Uterus (tissue), 2 donors: ENCODE data around the gene PI4KA.

Experiments used
- POLR2A ChIP-seq, 2 donors: fragments of 450-650 bp; IDR thresholded peaks; one replicate each; pipeline ENCODE4 v1.6.1; 2016; ENCODE audit warnings: antibody characterized with exemption in 2 of 2, mild to moderate bottlenecking in 1 of 2, moderate library complexity in 1 of 2
- TF ChIP-seq, protein P1 (sequence below), 4 experiments: fragments of 200-600 bp in 2 of 4; fragments of 450-650 bp in 2 of 4; sonication (generic) in 2 of 4; IDR thresholded peaks; one replicate each; pipeline ENCODE4 v1.5.1; 2016 to 2019; ENCODE audit warnings: antibody characterized with exemption in 4 of 4, mild to moderate bottlenecking in 2 of 4, moderate library complexity in 1 of 4

GRCh38 chr22:20804650-20805049, 54.0 kb downstream of the PI4KA start:
- TF ChIP-seq, protein P1, sequence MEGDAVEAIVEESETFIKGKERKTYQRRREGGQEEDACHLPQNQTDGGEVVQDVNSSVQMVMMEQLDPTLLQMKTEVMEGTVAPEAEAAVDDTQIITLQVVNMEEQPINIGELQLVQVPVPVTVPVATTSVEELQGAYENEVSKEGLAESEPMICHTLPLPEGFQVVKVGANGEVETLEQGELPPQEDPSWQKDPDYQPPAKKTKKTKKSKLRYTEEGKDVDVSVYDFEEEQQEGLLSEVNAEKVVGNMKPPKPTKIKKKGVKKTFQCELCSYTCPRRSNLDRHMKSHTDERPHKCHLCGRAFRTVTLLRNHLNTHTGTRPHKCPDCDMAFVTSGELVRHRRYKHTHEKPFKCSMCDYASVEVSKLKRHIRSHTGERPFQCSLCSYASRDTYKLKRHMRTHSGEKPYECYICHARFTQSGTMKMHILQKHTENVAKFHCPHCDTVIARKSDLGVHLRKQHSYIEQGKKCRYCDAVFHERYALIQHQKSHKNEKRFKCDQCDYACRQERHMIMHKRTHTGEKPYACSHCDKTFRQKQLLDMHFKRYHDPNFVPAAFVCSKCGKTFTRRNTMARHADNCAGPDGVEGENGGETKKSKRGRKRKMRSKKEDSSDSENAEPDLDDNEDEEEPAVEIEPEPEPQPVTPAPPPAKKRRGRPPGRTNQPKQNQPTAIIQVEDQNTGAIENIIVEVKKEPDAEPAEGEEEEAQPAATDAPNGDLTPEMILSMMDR (IDR thresholded peaks at IDR 0.05) = no peak
- no peak for TF ChIP-seq POLR2A (IDR thresholded peaks at IDR 0.05)
